Dedifferentiated amniotic fluid mesenchymal stem cell (primary cell): ENCODE measurements around the gene KRR1.

Experiments used
- DNase-seq: peaks from one replicate; pipeline ENCODE4 v3.0.0-alpha.2; 2016; ENCODE audit errors: extremely low spot score

KRR1 gene

GRCh38 chr12:75511116-75512048, at the start of gene KRR1:
KRR1 (minus strand) TSS chr12:75511609; CDS start chr12:75511597, 12 bp downstream.
- peak; percentile 98 for DNase-seq

DNA sequence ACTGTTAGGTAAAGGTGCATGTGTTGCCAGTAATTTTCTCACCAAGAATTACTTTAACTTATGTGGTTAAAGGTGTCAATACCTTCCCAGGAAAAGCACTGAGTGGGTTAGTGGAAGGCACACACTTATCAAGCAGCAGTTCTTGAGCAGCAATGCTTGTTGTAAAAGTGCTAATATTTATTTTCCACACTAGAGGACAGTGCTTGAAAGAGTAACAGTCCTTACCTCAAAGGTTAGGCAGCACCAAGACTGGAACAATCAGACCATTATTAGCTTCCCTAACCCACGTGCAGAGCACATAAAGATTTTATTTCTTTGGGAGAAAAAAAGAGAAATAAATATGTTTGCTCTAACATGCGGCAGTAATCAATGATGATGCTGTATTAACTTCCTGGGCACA, 48.8 kb upstream of the KRR1 start:
- DNase-seq, result no peak

DNA sequence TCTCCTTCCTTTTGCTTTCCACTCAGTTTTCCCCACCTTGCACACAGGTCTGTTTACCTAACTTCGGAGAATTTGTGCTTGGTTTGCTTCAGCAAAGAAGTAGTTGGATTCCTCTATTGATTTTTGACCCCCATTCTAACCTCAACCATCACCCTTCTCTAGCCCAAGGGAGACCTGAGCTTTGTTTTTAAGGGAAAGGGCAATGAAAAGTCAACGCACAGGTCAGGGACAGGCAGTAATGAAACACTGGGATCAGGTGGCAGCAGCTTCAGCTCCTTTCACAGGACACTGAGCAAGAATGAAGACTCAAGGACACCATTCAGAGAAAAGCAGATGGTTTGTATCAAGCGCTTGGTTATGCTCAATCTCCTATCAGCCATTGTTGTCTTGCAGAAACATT, 46.9 kb upstream of the KRR1 start:
- DNase-seq, result no peak

GRCh38 chr12:75556311-75556899, 45.0 kb upstream of the KRR1 start:
- no peak for DNase-seq

DNA sequence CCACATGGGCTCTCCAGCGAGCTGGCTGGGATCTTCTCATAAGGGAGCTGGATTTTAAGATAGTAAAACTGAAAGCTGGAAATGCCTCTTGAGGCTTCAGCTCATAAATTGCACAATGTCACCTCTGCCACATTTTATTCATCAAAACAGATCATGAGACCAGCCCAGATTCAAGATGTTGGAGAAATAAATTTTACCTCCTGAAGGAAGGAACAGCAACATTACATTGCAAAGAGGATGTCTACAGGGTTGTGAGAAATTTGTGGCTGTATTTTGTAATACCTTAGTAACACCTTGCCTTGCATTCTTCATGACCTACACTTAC, 43.1 kb upstream of the KRR1 start:
- DNase-seq, result no peak

- peak; percentile 26 for DNase-seq
Measured at GRCh38 chr12:75553836-75554555, 42.6 kb upstream of the KRR1 start.

DNA sequence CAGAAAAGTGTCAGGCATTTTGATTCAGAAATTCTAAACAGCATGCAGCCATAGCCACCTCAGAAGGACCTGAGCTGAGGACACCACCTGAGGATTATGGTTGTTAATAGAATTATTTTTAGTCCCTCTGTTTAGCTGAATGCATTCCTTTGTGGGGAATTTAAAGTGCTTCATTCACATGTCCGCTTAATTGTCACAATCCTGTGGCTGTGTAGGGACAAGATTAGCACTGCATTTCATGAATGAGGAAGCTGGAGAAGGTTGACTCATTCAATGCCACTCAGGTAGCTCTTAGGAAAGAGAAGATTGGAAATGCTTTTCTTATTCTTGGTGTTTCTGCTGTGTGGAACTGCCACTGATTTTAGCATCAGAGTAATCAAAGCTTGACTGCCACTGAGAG, 42.0 kb upstream of the KRR1 start:
- no peak for DNase-seq

DNA sequence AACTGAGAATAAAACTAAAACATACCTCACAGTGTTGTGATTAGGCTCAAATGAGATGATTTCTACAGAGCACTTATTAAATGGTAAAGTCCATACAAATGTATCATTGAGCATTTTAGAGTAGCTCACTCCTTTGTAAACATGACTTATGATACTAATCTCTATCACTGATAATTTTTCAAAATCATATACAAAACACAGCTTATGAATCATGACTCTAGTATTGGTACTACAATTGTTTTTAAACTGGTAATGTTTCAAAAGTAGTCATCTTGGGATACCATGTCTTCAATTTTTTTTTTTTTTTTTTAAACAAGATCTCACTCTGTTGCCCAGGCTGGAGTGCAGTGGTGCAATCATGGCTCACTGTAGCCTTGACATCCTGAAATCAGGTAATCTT, 40.1 kb upstream of the KRR1 start:
- DNase-seq, result no peak

GRCh38 chr12:75550401-75551240, 39.2 kb upstream of the KRR1 start:
- no peak for DNase-seq

DNA sequence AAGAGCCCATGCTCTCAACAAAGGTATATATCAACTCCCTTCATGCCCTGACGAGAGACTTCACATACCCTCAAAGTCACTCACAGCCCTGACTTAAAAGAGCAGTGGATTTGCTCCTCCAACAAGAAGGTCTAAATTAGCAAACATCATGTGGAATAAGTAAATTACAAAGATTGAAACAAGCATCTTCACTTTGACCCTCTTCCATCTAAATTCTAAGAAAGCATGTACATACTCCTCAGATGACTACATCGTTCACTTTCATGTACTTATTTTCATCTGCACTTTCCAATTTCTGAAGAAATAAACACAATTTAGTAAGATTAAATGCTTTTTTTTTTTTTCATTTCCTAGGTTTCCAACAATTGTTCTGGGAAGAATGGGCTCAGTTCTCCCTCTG, 38.6 kb upstream of the KRR1 start:
- no peak for DNase-seq

DNA sequence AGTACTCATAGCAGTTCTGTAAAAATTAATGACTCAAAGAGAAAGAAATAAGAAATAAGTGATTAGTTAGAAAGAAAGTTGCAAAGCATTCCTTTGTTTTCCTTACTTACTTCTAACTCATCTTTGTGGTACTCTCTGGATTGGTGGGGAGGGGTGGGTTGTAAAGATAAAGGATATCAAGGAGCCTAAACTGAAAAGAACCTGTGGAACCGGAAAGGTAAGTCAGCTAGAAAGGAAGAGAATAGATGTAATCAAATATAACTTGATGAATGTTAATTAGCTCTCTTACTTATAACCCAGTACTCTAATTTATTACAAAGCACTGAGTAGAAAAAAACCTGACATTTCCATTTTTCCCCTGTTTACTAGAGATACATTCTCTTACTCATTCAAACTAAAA, 37.5 kb upstream of the KRR1 start:
- DNase-seq, result no peak

DNA sequence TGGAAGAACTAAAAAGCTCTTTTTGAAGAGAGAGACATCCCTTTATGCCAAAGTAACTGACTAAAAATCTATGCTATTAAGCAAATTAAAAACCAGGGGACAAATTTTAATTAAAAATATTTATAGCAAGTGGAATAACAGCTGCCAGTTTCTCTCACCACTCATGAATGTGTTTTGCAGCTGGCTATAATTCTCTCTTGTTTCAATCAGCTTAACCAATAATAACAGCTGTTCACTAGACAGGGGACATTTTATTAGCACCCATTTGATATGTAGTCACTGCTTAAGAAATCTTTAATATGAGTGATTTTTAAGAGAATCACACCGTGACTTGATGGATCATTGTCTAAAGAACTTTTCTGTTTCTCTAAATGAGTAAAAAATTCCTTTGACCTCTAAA, 34.2 kb upstream of the KRR1 start:
- DNase-seq, result no peak

GRCh38 chr12:75543529-75543928, 32.1 kb upstream of the KRR1 start:
- no peak for DNase-seq

DNA sequence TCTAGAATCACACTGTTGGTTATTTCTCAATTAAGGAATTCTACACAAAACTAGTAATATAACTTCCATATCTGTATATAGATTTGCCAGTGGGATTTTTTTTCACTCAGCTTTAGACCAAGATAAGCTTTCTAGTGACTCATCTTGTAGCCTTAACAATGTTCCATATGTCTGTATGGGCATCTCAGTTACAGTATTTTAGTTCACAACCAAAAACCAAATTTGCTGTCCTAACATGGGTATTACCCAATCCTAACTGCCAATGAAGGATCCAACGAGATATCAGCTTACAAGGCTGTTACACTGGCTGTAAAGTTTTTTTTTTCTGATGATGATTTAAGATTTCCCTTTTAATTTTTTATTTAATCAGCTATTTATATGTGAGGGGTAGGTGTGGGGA, 31.5 kb upstream of the KRR1 start:
- no peak for DNase-seq

GRCh38 chr12:75539889-75540288, 28.5 kb upstream of the KRR1 start:
- no peak for DNase-seq

- no peak for DNase-seq
Measured at GRCh38 chr12:75533239-75533638, 21.8 kb upstream of the KRR1 start.

GRCh38 chr12:75529826-75530225, 18.4 kb upstream of the KRR1 start:
- DNase-seq, result no peak

DNA sequence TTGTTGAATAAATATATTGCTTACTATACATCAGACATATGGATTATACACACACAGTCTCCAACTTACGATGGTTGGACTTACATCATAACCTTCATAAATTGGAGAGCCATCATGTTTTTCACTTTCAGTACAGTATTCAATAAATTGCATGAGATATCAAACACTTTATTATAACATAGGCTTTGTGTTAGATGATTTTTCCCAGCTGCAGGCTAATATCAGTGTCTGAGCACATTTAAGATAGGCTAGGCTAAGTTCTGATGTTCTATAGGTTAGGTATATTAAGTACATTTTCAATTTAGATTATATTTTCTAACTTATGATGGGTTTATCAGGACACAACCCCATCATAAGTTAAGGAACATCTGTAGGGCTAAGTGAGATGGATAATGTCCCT, 17.9 kb upstream of the KRR1 start:
- no peak for DNase-seq

DNA sequence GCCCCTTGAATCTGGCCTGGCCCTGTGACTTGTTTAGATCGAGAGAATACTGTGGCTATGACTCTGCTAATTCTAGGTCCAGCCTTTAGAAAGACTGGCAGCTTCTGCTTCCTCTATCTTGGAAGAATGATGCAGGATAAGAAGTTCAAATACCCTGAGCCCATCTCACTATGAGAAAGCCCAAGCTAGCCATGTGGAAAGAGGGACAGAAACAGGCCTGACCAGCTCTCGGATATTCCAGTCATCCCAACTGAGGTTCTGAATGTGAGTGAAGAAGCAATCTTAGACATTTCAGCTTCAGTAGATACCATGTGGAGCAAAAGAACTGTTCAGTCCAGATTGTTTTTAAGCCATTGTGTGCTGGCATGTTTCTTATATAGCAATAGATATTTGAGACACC, 17.3 kb upstream of the KRR1 start:
- DNase-seq, result no peak

GRCh38 chr12:75528272-75528671, 16.9 kb upstream of the KRR1 start:
- no peak for DNase-seq

- DNase-seq, result peak; percentile 75
Measured at GRCh38 chr12:75526655-75527511, 15.5 kb upstream of the KRR1 start.
